Left lung (tissue), 10 donors: Measurements from ENCODE around the gene TLE3. TPM values are rescaled to one million over a fixed set of nuclear protein-coding genes. Genes with fewer than 3 reads are reported as not detected.
A peak's percentile ranks its signal among the peaks of the same experiment; 100 is the strongest.

ENCODE experiments used
- ATAC-seq: fragments of 200-7000 bp; cut with Tn5 transposase; one replicate; pipeline ENCODE4 v1.9.1; 2020; ENCODE audit warnings: moderate library complexity
- DNase-seq, 4 donors: peaks; one replicate each; pipeline ENCODE4 v3.0.0-alpha.2; 2013 to 2020
- H3K27ac ChIP-seq, 2 donors: fragments of 200-600 bp; sonication (generic) in 1 of 2; one replicate each; pipeline versions ENCODE4 v1.5.0 to v1.8.0; 2020 to 2021
- H3K27me3 ChIP-seq, 2 donors: fragments of 200-600 bp; sonication (generic) in 1 of 2; one replicate each; pipeline versions ENCODE4 v1.5.0 to v1.8.0; 2020 to 2021
- H3K36me3 ChIP-seq, 2 donors: fragments of 200-600 bp; sonication (generic) in 1 of 2; one replicate each; pipeline versions ENCODE4 v1.5.0 to v1.8.0; 2020 to 2021
- H3K4me1 ChIP-seq, 2 donors: fragments of 200-600 bp; one replicate each; pipeline ENCODE4 v1.8.0; 2021
- H3K4me3 ChIP-seq, 2 donors: fragments of 200-600 bp; sonication (generic) in 1 of 2; one replicate each; pipeline versions ENCODE4 v1.5.0 to v1.8.0; 2020 to 2021; ENCODE audit warnings: mild to moderate bottlenecking in 1 of 2
- H3K9me3 ChIP-seq, 2 donors: fragments of 200-600 bp; sonication (generic) in 1 of 2; one replicate each; pipeline versions ENCODE4 v1.5.0 to v1.8.0; 2020 to 2021
- intact Hi-C, 2 donors: fragments of 100-400 bp; cut with DNase I; formaldehyde crosslinking; loops; one replicate each; pipeline versions ENCODE4 v1.11.2 to v1.14.2; 2022
- polyA plus RNA-seq, 6 donors: library from polyadenylated mRNA; unstranded; fragments of 120-200 nt; gene quantifications; one replicate each; pipeline ENCODE4 v1.2.1, GENCODE V29; 2013; ENCODE audit not compliant: insufficient read length in 6 of 6
- total RNA-seq, 2 donors: library from RNA; stranded (reverse); fragmentation: NEBNext Ultra II Directional; extraction: Animal tissue kit (Norgen Biotek cat#: 25700); gene quantifications; one replicate each; pipeline ENCODE4 v1.2.1, GENCODE V29; 2021
- TF ChIP-seq, protein P1 (sequence below), 2 donors: fragments of 200-600 bp; sonication (generic) in 1 of 2; IDR thresholded peaks; one replicate each; pipeline versions ENCODE4 v1.5.0 to v1.8.0; 2021; ENCODE audit warnings: antibody characterized with exemption in 2 of 2
- donor health status: DM: no; HTN: yes; CAD: no.
- donor health status: DM: no; HTN: no; CAD: no.

TLE3 gene
- total and polyA plus RNA-seq, 8 donors = 48.2 to 77.2 (median 62.0) TPM

DNA sequence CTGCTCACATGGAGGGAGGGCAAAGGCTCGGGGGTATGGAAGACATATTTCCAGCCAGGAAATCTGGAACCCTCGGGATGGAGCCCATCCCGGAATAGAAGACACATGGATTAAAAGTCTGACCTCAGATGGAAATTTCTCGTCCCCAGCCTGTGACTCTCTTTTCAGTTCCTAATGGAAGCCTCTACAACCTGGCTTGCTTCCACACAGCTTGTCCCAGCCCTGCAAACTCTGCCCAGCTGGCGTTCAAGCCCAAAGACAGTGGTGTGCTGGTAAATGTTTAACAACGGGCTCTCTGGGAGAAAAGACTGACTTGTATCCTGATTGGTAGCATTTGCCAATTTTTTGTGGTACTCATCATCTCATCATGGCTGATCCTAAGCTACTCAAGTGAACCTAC, 35.6 kb upstream of the TLE3 start:
- H3K4me1 ChIP-seq = no peaks in the 10 kb centered on the region
- H3K9me3 ChIP-seq = no peaks in the 10 kb centered on the region
- H3K36me3 ChIP-seq = no peaks in the 10 kb centered on the region
- no peak for ATAC-seq
- TF ChIP-seq, protein P1, sequence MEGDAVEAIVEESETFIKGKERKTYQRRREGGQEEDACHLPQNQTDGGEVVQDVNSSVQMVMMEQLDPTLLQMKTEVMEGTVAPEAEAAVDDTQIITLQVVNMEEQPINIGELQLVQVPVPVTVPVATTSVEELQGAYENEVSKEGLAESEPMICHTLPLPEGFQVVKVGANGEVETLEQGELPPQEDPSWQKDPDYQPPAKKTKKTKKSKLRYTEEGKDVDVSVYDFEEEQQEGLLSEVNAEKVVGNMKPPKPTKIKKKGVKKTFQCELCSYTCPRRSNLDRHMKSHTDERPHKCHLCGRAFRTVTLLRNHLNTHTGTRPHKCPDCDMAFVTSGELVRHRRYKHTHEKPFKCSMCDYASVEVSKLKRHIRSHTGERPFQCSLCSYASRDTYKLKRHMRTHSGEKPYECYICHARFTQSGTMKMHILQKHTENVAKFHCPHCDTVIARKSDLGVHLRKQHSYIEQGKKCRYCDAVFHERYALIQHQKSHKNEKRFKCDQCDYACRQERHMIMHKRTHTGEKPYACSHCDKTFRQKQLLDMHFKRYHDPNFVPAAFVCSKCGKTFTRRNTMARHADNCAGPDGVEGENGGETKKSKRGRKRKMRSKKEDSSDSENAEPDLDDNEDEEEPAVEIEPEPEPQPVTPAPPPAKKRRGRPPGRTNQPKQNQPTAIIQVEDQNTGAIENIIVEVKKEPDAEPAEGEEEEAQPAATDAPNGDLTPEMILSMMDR (IDR thresholded peaks at IDR 0.05) = no peak
- DNase-seq = peak in 1 of 4 donors; percentile 50
- H3K27me3 ChIP-seq = no peaks in the 10 kb centered on the region
- H3K27ac ChIP-seq = no peak overlapping the region
- intact Hi-C loops = no loop called here
- H3K4me3 ChIP-seq = no peak overlapping the region

DNA sequence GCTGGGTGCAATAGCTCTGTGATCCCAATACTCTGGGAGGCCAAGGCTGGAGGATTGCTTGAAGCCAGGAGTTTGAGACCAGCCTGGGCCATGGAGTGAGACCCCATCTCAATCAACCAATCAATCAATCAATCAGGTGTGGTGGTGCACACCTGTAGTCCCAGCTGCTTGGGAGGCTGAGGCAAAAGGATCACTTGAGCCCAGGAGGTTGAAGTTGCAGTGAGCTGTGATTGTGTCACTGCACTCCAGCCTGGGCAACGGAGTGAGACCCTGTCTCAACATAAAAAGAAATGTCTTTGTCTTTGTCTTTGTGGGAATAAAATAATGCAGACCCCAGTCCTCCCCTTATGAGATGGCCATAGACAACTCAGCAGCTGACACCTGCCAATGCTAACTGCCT, 34.9 kb upstream of the TLE3 start:
- Histone ChIP-seq H3K9me3 (no peaks in the 10 kb centered on the region), H3K4me3 (no peak overlapping the region), H3K27ac (no peak overlapping the region), H3K27me3 (no peaks in the 10 kb centered on the region), H3K36me3 (no peaks in the 10 kb centered on the region), H3K4me1 (peaks cover 0 to 7% of the 10 kb centered on the region in 2 donors)
- no peak for DNase-seq
- intact Hi-C loops = no loop called here
- ATAC-seq = no peak
- TF ChIP-seq, protein P1 (IDR thresholded peaks at IDR 0.05) = no peak

DNA sequence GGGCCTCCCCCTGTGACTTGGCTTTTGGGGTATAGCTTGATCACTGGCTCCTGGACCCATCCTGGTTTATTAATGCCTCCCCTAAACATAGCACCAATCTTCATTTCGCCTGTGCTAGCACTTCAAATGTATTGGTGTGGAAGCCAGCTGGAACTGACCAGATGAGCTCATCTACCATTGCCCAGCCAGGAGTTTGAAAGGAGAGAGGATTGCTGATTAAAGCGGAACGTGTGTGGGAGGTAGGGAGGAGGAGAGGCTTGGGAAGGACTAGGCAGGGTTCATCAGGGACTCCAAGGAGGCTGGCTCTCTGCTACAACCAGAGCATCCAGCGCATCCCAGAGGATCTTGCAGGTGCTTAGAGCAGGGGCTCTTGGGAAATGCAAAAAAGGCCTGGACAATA, 34.4 kb upstream of the TLE3 start:
- H3K4me1 ChIP-seq = peaks cover 0 to 9% of the 10 kb centered on the region in 2 donors
- DNase-seq = peak in 1 of 4 donors; percentile 34
- no peak overlapping the region for H3K4me3 ChIP-seq
- intact Hi-C loops = no loop called here
- no peak overlapping the region for H3K27ac ChIP-seq
- no peaks in the 10 kb centered on the region for H3K36me3 ChIP-seq
- TF ChIP-seq, protein P1 (IDR thresholded peaks at IDR 0.05) = no peak
- no peaks in the 10 kb centered on the region for H3K9me3 ChIP-seq
- no peaks in the 10 kb centered on the region for H3K27me3 ChIP-seq
- peak; percentile 63 for ATAC-seq

DNA sequence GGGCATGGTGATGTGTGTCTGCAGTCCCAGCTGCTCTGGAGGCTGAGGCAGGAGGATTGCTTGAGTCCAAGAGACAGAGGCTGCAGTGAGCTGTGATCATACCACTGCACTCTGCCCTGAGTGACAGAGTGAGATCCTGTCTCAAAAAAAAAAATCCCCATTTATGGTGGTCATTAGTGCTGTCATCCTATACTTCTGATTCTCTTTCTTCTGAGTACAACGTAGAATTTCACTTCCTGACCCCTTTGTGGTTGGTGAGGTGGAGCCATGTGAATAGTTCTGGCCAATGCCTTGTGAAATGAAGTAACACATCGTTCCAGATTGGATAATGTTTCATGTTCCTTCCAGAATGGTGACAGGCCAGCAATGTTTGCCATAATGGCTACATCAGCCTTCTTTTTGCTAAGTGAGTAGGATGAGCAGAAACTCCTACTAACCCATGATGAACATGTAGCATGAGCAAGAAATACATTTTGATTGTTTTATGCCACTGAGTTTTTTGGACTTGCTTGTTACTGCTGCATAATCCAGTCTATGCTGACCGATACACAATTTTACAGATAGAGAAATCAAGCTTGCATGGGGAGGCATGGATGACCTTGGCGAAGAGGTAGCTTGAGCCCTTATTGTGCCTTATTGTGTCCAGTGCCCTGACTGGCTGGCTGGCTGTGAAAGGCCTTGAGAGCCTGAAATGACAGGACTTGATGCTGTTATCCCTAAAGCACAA, 30.9 kb upstream of the TLE3 start:
- no peak for ATAC-seq
- H3K27me3 ChIP-seq = no peaks in the 10 kb centered on the region
- TF ChIP-seq, protein P1 (IDR thresholded peaks at IDR 0.05) = no peak

DNA sequence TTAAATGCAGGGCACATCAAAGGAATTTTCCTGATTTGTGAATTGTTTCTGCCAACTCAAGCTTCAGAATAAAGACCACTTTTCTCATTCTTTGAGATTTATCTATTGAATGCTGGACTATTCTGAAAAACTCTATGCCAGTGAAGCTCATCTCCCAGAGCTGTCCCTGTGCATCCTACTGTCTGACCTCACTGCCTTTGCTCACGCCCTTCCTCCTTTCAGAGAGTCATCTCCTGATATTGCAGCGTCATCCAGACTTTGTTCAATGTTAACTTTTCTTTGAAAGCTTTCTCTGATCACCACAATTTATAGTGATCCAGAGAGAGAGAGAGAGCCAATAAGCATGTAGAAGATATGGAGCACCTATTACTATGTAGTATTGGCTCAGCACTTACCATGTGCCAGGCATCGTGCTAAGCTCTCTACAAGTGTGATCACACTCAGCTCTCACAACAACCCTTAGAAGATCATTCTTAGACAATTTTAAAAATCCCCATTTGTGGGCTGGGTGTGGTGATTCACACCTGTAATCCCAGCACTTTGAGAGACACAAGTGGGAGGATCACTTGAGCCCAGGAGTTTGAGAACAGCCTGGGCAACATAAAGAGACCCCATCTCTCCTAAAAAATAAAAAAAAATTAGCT, 30.2 kb upstream of the TLE3 start:
- Histone ChIP-seq H3K4me3 (no peak overlapping the region), H3K4me1 (peaks cover 0 to 15% of the 10 kb centered on the region in 2 donors), H3K36me3 (no peaks in the 10 kb centered on the region), H3K27me3 (no peaks in the 10 kb centered on the region), H3K27ac (no peak overlapping the region), H3K9me3 (no peaks in the 10 kb centered on the region)
- ATAC-seq = no peak
- intact Hi-C loops = no loop called here
- TF ChIP-seq, protein P1 (IDR thresholded peaks at IDR 0.05) = no peak
- no peak for DNase-seq

More for the DNA sequence above, 30.9 kb upstream of the TLE3 start:
- Histone ChIP-seq H3K36me3 (no peaks in the 10 kb centered on the region), H3K27ac (no peak overlapping the region), H3K4me1 (peaks cover 0 to 15% of the 10 kb centered on the region in 2 donors), H3K4me3 (no peak overlapping the region), H3K9me3 (no peaks in the 10 kb centered on the region)
- intact Hi-C loops = no loop called here
- no peak for DNase-seq
